Body of pancreas (tissue), 4 donors: ENCODE data around the gene FAM13A. TPM values are rescaled to one million over a fixed set of nuclear protein-coding genes. Genes with fewer than 3 reads are reported as not detected.

ENCODE experiments used
- ATAC-seq: fragments of 150-250 bp; one replicate; pipeline ENCODE4 v1.9.1; 2016
- DNase-seq, 4 donors: peaks; one replicate each; pipeline ENCODE4 v3.0.0-alpha.2; 2019
- H3K27ac ChIP-seq, 4 donors: fragments of 200-600 bp; sonication (generic); 1 replicate in 3 of 4; 2 replicates in 1 of 4; pipeline versions ENCODE4 v1.5.1 to v1.6.1; 2016 to 2019; ENCODE audit warnings: mild to moderate bottlenecking in 1 of 4, mixed read lengths in 1 of 4, moderate library complexity in 1 of 4
- H3K27me3 ChIP-seq, 2 donors: fragments of 200-600 bp; sonication (generic); one replicate each; pipeline ENCODE4 v1.6.0; 2016; ENCODE audit warnings: mild to moderate bottlenecking in 1 of 2
- H3K36me3 ChIP-seq, 2 donors: fragments of 200-600 bp; sonication (generic); replicated peaks in 1 of 2; 2 replicates each; pipeline ENCODE4 v1.5.1; 2016; ENCODE audit warnings: low read depth in 2 of 2; ENCODE audit not compliant: insufficient read depth in 1 of 2
- H3K4me1 ChIP-seq: fragments of 200-600 bp; sonication (generic); one replicate; pipeline ENCODE4 v1.6.0; 2016
- H3K4me3 ChIP-seq, 2 donors: fragments of 200-600 bp; sonication (generic); 1 replicate in 1 of 2; 2 replicates in 1 of 2; pipeline ENCODE4 v1.5.1; 2016 to 2019
- H3K9me3 ChIP-seq, 3 donors: fragments of 200-600 bp; sonication (generic); 1 replicate in 2 of 3; 2 replicates in 1 of 3; pipeline ENCODE4 v1.5.1; 2016
- CTCF ChIP-seq, 7 experiments: fragments of 450-650 bp in 4 of 7; fragments of 200-600 bp in 3 of 7; sonication (generic) in 3 of 7; IDR thresholded peaks; one replicate each; pipeline ENCODE4 v1.5.1; 2016 to 2019; ENCODE audit warnings: antibody characterized with exemption in 7 of 7
- POLR2A ChIP-seq, 3 donors: fragments of 450-650 bp; IDR thresholded peaks; one replicate each; pipeline ENCODE4 v1.6.1; 2016; ENCODE audit warnings: antibody characterized with exemption in 3 of 3, mild to moderate bottlenecking in 2 of 3
- WGBS, 2 donors: methylation state at CpG; one replicate each; pipeline ENCODE4 v1.1.5; 2017; 5-methylcytosine and 5-hydroxymethylcytosine counted together
- intact Hi-C: fragments of 100-400 bp; cut with DNase I; formaldehyde crosslinking; loops from one replicate; pipeline ENCODE4 v1.15.1; 2023
- total RNA-seq, 2 donors: library from RNA; depleted of rRNA; stranded (reverse); fragments of >200 nt; gene quantifications; one replicate each; pipeline ENCODE4 v1.1.0, GENCODE V29; 2016

Gene FAM13A
- total RNA-seq, 2 donors from 2014 or later = 59.1 to 64.3 TPM

- no peaks in the 10 kb centered on the region for H3K36me3 ChIP-seq
- H3K9me3 ChIP-seq = no peaks in the 10 kb centered on the region
- WGBS, 2 donors = 96 to 98% methylated on average over 4 of the region's 4 CpGs
- intact Hi-C loops = no loop called here
- TF ChIP-seq POLR2A (IDR thresholded peaks at IDR 0.05) (no peak), CTCF (IDR thresholded peaks at IDR 0.05) (no peak)
- H3K4me1 ChIP-seq = peaks cover 35% of the 10 kb centered on the region
- H3K4me3 ChIP-seq = no peak overlapping the region
- H3K27me3 ChIP-seq = no peaks in the 10 kb centered on the region
- ATAC-seq (no peak), DNase-seq (no peak)
- H3K27ac ChIP-seq = peak overlapping the region in 1 of 4 donors; percentile 87
Observed at GRCh38 chr4:88841635-88842034, 215.3 kb downstream of the FAM13A start.

DNA sequence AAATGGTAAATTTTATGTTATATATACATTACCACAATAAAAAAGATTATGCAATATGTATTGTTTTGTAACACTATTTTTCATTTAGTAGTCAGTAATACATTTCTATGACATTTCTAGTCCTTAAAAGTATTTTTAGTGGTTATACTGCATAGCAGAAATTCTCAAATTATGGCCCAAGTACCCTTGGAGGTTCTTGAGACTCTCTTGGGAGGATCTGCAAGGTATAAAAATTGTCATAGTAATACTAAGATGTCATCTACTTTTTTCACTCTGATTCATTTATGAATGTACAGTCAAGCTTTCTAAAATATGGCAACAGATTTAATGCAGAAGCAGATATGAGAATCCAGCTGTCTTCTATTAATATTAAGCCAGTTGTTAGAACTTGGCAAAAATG, 220.8 kb downstream of the FAM13A start:
- no peak for DNase-seq
- no peaks in the 10 kb centered on the region for H3K36me3 ChIP-seq
- no peak overlapping the region for H3K4me3 ChIP-seq
- no peaks in the 10 kb centered on the region for H3K9me3 ChIP-seq
- intact Hi-C loops = no loop called here
- peaks cover 1% of the 10 kb centered on the region for H3K4me1 ChIP-seq
- H3K27ac ChIP-seq = no peak overlapping the region
- no peaks in the 10 kb centered on the region for H3K27me3 ChIP-seq
- TF ChIP-seq CTCF (IDR thresholded peaks at IDR 0.05) (no peak), POLR2A (IDR thresholded peaks at IDR 0.05) (no peak)
- ATAC-seq = no peak

DNA sequence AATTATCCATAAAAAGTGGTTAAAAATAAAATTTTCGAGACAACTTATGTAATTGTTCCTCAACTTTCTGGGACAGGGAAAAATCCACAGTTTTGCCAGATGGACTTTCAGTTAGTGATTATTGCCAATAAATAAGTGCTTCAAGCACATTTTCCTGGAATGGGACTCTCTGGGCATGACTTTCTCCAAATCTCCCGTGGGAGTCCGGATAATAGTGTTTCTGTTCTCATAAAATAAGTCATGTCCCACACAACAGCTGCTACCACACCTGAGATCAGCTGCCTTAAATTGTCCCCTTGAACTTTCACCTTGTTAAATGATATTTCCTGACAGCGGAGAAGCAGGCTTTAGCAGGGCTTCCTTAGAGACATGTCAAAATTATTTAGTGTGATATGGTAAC, 226.0 kb downstream of the FAM13A start:
- no peaks in the 10 kb centered on the region for H3K36me3 ChIP-seq
- peak; percentile 67 for ATAC-seq
- WGBS, 2 donors = 28% methylated on average over 4 of the region's 4 CpGs

GRCh38 chr4:88830598-88830997, 226.4 kb downstream of the FAM13A start:
- Histone ChIP-seq H3K27me3 (no peaks in the 10 kb centered on the region), H3K4me3 (no peak overlapping the region), H3K27ac (peak overlapping the region in 2 of 4 donors; percentile 40 to 66), H3K9me3 (no peaks in the 10 kb centered on the region), H3K36me3 (no peaks in the 10 kb centered on the region), H3K4me1 (peaks cover 15% of the 10 kb centered on the region)
- ATAC-seq = no peak
- intact Hi-C loops = no loop called here
- WGBS, 2 donors = 51 to 53% methylated on average over 2 of the region's 2 CpGs
- DNase-seq = no peak
- TF ChIP-seq POLR2A (IDR thresholded peaks at IDR 0.05) (no peak), CTCF (IDR thresholded peaks at IDR 0.05) (no peak)

More for the DNA sequence above, 226.0 kb downstream of the FAM13A start:
- H3K27ac ChIP-seq = peak overlapping the region in 3 of 4 donors; percentile 30 to 66 (median 40)
- TF ChIP-seq CTCF (IDR thresholded peaks at IDR 0.05) (no peak), POLR2A (IDR thresholded peaks at IDR 0.05) (no peak)
- intact Hi-C loops = no loop called here
- H3K4me1 ChIP-seq = peaks cover 15% of the 10 kb centered on the region
- H3K9me3 ChIP-seq = no peaks in the 10 kb centered on the region
- no peaks in the 10 kb centered on the region for H3K27me3 ChIP-seq
- no peak overlapping the region for H3K4me3 ChIP-seq
- peak in 1 of 4 donors; percentile 19 for DNase-seq

- no peak for DNase-seq
- Histone ChIP-seq H3K27ac (no peak overlapping the region), H3K4me3 (no peak overlapping the region), H3K9me3 (no peaks in the 10 kb centered on the region), H3K4me1 (peaks cover 18% of the 10 kb centered on the region), H3K36me3 (no peaks in the 10 kb centered on the region), H3K27me3 (no peaks in the 10 kb centered on the region)
- TF ChIP-seq CTCF (IDR thresholded peaks at IDR 0.05) (no peak), POLR2A (IDR thresholded peaks at IDR 0.05) (no peak)
- WGBS, 2 donors = 12 to 16% methylated on average over 1 of the region's 1 CpG
- no peak for ATAC-seq
- intact Hi-C loops = no loop called here
Observed at GRCh38 chr4:88828842-88829571, 228.0 kb downstream of the FAM13A start.
